NCI-H1048 (cell line): Measurements from ENCODE around the gene PGGHG.
"Not testable (repeated sequence)": the region's sequence is repeated elsewhere in the genome, so short reads cannot be mapped to it uniquely, and the experiment has no call there.

ENCODE experiments used
- DNase-seq: peaks from one replicate; lab custom pipeline; 2025; lab: John Stamatoyannopoulos, UW

PGGHG gene

GRCh38 chr11:313787-314553 lies 25.0 kb downstream of the PGGHG start, which contains the start of gene IFITM1:
IFITM1 (plus strand) TSS chr11:314040; CDS start chr11:314171, 131 bp downstream.
- no peak for DNase-seq

DNA sequence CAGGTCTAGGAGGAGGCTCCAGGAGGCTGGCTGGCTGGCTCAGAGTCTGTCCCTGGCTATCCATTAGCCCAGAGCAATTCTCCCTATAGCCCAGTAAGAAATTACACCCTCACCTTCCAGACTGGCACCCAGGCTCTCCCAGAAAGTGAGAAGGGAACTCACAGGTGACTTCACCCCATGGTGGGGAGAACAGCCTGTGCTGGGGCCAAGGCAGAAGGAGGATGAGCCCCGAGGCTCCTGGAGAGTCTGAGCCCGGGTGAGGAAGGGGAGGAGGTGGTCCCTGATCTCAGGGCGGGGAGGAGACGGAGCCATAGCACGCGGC lies 25.6 kb downstream of the PGGHG start:
- DNase-seq = not testable (repeated sequence)

DNA sequence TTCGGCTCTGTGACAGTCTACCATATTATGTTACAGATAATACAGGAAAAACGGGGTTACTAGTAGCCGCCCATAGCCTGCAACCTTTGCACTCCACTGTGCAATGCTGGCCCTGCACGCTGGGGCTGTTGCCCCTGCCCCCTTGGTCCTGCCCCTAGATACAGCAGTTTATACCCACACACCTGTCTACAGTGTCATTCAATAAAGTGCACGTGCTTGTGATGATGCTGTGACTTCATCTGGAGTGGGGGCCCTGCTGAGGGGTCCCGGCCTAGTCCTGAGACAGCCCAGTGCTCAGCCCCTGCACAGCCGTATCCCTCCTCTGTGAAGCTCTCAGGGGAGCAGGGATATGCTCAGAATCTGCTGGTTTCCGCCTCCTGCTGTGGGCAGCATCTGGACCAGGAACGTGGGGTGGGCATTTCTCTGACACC lies 26.1 kb downstream of the PGGHG start:
- no peak for DNase-seq

DNA sequence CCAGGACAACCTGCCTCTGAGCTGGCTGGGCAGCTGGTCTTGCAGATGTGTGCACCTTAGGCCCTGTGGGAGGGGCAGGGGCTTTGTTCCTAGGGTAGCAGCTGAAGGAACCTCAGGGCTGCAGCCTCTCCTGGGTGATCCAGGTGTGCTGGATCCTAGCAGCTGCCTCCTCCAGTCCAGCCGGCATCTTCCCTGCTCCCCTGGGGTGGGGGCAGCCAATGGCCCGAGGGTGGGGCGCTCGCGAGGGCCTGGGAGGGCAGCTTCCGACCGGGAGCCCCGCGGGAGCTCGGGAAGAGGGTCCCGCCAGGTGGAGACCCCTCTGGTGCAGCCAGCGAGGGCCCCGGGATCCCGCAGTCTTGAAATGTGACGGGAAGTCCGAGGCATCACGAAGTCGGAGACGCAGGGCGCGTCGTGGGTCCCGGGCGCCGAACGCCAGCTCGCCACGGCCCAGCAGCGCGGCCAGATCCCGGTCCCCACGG lies 26.6 kb downstream of the PGGHG start:
- no peak for DNase-seq

- no peak for DNase-seq
These were observed 27.2 kb downstream of the PGGHG start for GRCh38 chr11:316031-316701.

DNA sequence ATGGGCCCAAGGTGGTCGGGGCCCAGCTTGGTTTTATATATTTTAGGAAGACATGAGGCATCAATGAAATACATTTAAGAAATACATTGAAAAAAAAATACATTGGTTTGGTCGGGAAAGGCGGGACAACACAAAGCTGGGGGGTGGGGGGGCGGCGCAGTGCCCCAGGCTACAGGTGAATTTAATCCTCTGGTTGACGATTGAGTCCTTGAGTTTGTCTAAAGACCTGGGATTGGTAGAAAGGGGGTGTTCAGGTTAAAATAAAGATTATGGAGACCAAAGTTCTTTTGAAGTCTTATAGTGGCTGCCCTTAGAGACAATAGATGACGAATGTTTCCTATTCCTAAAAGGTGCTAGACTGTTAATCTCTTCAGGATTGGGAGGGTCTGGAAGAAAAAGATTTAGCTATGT lies 28.0 kb downstream of the PGGHG start:
- no peak for DNase-seq

GRCh38 chr11:317668-318404 lies 28.9 kb downstream of the PGGHG start:
- not testable (repeated sequence) for DNase-seq

- DNase-seq = not testable (repeated sequence)
These were observed 29.6 kb downstream of the PGGHG start for GRCh38 chr11:318405-319120.

GRCh38 chr11:319121-319887 lies 30.4 kb downstream of the PGGHG start:
- not testable (repeated sequence) for DNase-seq

GRCh38 chr11:319888-320273 lies 31.0 kb downstream of the PGGHG start:
- not testable (repeated sequence) for DNase-seq

DNA sequence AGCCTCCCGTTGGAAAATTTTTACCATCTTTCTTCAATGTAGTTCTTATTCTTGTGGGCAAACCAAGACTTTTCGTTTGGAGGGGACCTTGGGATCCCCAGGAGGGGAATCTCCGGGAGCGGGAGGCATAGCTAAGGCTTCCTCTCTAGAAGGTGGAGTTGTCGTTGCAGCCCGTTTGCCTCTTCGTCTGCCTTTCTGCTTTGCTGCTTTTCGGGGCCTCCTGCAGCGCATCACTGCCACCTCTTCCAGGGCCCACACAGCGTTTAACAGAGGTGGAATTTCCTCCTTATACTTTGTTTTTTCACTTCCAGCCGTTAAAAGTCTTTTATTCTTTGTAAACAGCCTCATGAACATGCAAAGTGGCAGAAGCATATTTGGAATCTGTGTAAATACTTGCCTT lies 35.2 kb downstream of the PGGHG start:
- DNase-seq = no peak

DNA sequence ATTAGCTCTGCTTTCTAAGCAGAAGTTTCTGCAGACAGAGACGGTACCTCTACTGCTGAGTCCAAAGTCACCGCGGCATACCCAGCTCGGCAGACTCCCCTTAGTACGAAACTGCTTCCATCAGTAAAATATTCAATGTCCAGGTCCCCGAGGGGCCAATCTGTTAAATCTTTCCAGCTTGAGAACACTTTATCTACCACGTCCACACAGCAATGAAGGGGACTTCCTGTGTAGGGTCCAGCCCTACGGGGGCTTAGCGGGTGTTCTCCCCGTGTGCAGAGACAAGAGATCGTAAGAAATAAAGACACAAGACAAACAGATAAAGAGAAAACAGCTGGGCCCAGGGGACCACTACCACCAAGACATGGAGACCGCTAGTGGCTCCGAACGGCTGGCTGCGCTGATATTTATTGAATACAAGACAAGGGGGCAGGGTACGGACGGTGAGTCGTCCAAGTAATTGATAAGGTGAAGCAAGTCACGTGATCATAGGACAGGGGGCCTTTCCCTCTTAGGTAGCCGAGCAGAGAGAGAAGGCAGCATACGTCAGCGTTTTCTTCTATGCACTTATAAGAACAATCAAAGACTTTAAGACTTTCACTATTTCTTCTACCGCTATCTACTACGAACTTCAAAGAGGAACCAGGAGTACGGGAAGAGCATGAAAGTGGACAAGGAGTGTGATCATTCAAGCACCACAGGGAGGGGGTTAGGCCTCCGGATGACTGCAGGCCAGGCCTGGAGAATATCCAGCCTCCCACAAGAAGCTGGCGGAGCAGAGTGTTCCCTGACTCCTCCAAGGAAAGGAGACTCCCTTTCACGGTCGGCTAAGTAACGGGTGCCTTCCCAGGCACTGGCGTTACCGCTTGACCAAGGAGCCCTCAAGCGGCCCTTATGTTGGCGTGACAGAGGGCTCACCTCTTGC lies 35.9 kb downstream of the PGGHG start:
- DNase-seq = not testable (repeated sequence)

GRCh38 chr11:325796-326591 lies 37.1 kb downstream of the PGGHG start:
- DNase-seq = no peak

- DNase-seq = no peak
These were observed 37.6 kb downstream of the PGGHG start for GRCh38 chr11:326592-326841.

DNA sequence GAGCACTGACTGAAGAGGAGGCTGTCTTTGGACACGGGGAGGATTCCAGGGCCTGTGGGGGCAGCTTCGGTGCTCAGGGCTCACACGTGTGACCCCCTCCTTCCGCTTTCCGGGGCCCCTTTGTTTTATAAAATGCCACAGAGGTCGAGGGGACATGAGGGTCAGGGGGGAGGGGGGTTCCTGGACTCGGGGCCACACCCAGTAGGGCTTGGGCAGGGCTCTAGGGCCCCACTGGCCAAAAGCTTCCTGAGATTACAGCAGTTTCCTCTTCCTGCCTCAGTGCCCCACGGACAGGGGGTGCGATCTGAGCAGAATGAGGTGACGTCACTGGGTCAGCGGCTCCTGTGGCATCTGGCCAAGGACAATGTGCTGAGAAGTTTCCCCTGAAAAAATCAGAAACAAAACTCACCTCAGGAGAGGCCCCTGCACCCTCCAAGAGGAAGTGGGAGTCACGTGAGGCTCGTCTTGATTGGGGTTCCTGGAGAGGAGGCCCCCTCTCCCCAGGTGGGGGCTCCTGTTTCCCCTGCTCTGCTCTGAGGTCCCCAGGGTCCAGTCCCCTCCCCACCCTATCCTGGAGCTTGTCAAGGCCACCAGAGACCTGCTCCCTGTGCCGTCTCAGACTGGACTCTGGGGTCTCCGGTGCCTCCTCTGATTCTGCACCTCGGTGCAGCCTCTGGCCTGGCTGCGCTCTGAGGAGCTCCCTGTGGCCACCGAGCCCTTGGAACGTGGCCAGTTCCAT lies 38.1 kb downstream of the PGGHG start:
- no peak for DNase-seq

GRCh38 chr11:327581-327923 lies 38.6 kb downstream of the PGGHG start:
- DNase-seq = no peak

DNA sequence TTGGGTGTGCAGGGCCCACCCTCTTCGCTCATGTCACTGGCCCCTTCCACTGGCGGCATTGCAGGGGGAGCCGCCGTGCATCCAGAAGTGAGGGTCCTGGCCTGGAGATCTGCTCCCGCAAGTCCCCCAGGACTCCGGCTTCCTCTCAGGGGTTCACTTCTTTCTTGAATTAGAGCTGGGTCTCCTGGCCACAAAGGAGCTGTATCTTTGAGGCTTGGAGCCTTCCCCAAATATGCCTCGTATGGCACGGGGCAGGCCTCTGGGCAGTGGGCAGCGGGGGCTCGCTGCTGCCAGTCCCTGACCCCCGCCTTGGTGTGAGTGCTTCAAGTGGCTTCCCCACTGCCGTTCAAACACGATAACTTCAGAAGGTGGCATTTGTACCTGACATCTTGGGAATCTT lies 39.1 kb downstream of the PGGHG start:
- no peak for DNase-seq

DNA sequence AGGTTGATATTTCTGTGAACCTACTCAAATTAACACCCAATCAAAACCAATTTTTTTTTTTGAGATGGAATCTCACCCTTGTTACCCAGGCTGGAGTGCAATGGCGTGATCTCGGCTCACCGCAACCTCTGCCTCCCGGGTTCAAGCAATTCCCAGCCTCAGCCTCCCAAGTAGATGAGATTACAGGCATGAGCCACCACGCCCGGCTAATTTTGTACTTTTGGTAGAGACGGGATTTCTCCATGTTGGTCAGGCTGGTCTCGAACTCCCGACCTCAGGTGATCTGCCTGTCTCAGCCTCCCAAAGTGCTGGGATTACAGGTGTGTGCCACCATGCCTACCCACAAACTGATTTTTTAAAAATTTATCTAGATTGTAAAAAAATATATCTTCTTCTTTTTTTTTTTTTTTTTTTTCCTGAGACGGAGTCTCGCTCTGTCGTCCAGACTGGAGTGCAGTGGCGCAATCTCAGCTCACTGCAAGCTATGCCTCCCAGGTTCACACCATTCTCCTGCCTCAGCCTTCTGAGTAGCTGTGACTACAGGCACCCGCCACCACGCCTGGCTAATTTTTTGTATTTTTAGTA lies 39.7 kb downstream of the PGGHG start:
- DNase-seq = not testable (repeated sequence)

DNA sequence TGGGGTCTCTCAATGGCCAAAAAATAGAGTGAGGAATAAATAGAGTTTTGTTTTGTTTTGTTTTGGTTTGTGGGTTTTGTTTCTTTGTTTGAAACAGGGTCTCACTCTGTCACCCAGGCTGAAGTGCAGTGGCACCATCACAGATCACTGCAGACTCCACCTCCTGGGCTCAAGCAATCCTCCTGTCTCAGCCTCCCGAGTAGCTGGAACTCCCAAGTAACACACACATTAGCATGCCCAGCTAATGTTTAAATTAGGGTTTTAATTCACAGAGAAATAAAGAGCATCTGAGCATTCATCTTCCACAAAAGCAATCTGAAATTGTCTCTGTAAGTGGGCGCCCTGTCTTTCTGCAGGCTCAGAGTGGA lies 40.9 kb downstream of the PGGHG start:
- no peak for DNase-seq
